CD14-positive monocyte (primary cell): ENCODE measurements around the gene WDR45B. TPM values are rescaled to one million over a fixed set of nuclear protein-coding genes. Genes with fewer than 3 reads are reported as not detected.
A peak's percentile ranks its signal among the peaks of the same experiment; 100 is the strongest.
"Not testable (repeated sequence)": the region's sequence is repeated elsewhere in the genome, so short reads cannot be mapped to it uniquely, and the experiment has no call there.

Experiments
- DNase-seq, 3 donors: peaks; one replicate each; pipeline ENCODE4 v3.0.0-alpha.2; 2011 to 2022
- H2AFZ ChIP-seq: 2 replicates; pipeline ENCODE4 v1.6.0; 2012; ENCODE audit warnings: mild to moderate bottlenecking, low read depth, low read length, inconsistent platforms; ENCODE audit not compliant: insufficient read depth, poor library complexity, severe bottlenecking
- H3K27ac ChIP-seq, 2 donors: 1 replicate in 1 of 2; 2 replicates in 1 of 2; pipeline ENCODE4 v1.5.1; 2012 to 2013; ENCODE audit warnings: low read length in 2 of 2, control low read depth in 1 of 2, inconsistent platforms in 1 of 2, low read depth in 1 of 2, mild to moderate bottlenecking in 1 of 2
- H3K27me3 ChIP-seq, 2 donors: one replicate each; pipeline versions ENCODE4 v1.6.0 to v1.6.1; 2011 to 2013; ENCODE audit warnings: low read length in 2 of 2; ENCODE audit not compliant: control insufficient read depth in 2 of 2, insufficient read depth in 2 of 2
- H3K36me3 ChIP-seq, 2 donors: replicated peaks in 1 of 2; 1 replicate in 1 of 2; 2 replicates in 1 of 2; pipeline versions ENCODE4 v1.5.1 to v1.6.1; 2012 to 2013; ENCODE audit warnings: low read length in 2 of 2, control low read depth in 1 of 2, inconsistent platforms in 1 of 2, mild to moderate bottlenecking in 1 of 2; ENCODE audit not compliant: insufficient read depth in 2 of 2, control insufficient read depth in 1 of 2
- H3K4me1 ChIP-seq, 2 donors: 1 replicate in 1 of 2; 2 replicates in 1 of 2; pipeline versions ENCODE4 v1.5.1 to v1.6.1; 2012 to 2013; ENCODE audit warnings: low read length in 2 of 2, control low read depth in 1 of 2, inconsistent platforms in 1 of 2, mild to moderate bottlenecking in 1 of 2, moderate library complexity in 1 of 2; ENCODE audit not compliant: insufficient read depth in 2 of 2, control insufficient read depth in 1 of 2
- H3K4me2 ChIP-seq: replicated peaks from 2 replicates; pipeline ENCODE3; 2012; ENCODE audit warnings: low read length, moderate library complexity, mild to moderate bottlenecking; ENCODE audit not compliant: poor library complexity, severe bottlenecking; ENCODE audit errors: extremely low read depth
- H3K4me3 ChIP-seq, 3 experiments: fragments of 200-600 bp in 1 of 3; sonication (generic) in 1 of 3; replicated peaks in 1 of 3; 1 replicate in 2 of 3; 2 replicates in 1 of 3; pipeline ENCODE4 v1.5.1; 2011 to 2013; ENCODE audit warnings: low read length in 3 of 3, mild to moderate bottlenecking in 3 of 3, control low read depth in 2 of 3, low read depth in 2 of 3, inconsistent platforms in 1 of 3, moderate library complexity in 1 of 3
- H3K79me2 ChIP-seq: 2 replicates; pipeline ENCODE4 v1.6.0; 2012; ENCODE audit warnings: mild to moderate bottlenecking, control low read depth, inconsistent platforms, low read length, moderate library complexity; ENCODE audit not compliant: insufficient read depth
- H3K9ac ChIP-seq: 2 replicates; pipeline ENCODE4 v1.6.0; 2017; ENCODE audit warnings: low read length, mild to moderate bottlenecking; ENCODE audit not compliant: insufficient read depth, poor library complexity, severe bottlenecking
- H3K9me3 ChIP-seq, 2 donors: replicated peaks in 1 of 2; 1 replicate in 1 of 2; 2 replicates in 1 of 2; pipeline versions ENCODE4 v1.5.1 to v1.6.1; 2012 to 2013; ENCODE audit warnings: low read length in 2 of 2, control low read depth in 1 of 2; ENCODE audit not compliant: control insufficient read depth in 1 of 2, insufficient read depth in 1 of 2
- H4K20me1 ChIP-seq: 2 replicates; pipeline ENCODE4 v1.6.0; 2012; ENCODE audit warnings: mild to moderate bottlenecking, low read length, control low read depth, moderate library complexity; ENCODE audit not compliant: insufficient read depth
- H3K27ac Mint-ChIP-seq, 7 donors: one replicate each; pipeline ENCODE4 v1.8.0; 2020; ENCODE audit warnings: mild to moderate bottlenecking in 7 of 7, mixed read lengths in 7 of 7, moderate library complexity in 6 of 7, inconsistent platforms in 2 of 7
- H3K27me3 Mint-ChIP-seq, 3 donors: one replicate each; pipeline ENCODE4 v1.8.0; 2021 to 2022; ENCODE audit warnings: low read depth in 3 of 3, mild to moderate bottlenecking in 3 of 3, mixed read lengths in 3 of 3, moderate library complexity in 3 of 3, inconsistent platforms in 1 of 3
- H3K36me3 Mint-ChIP-seq, 2 donors: one replicate each; pipeline ENCODE4 v1.8.0; 2020; ENCODE audit warnings: mixed read lengths in 2 of 2, inconsistent platforms in 1 of 2, mild to moderate bottlenecking in 1 of 2
- H3K4me1 Mint-ChIP-seq: one replicate; pipeline ENCODE4 v1.8.0; 2020; ENCODE audit warnings: mild to moderate bottlenecking, mixed read lengths
- H3K4me3 Mint-ChIP-seq, 2 donors: one replicate each; pipeline ENCODE4 v1.8.0; 2020; ENCODE audit warnings: mild to moderate bottlenecking in 2 of 2, mixed read lengths in 2 of 2, moderate library complexity in 1 of 2
- H3K9me3 Mint-ChIP-seq, 7 donors: one replicate each; pipeline ENCODE4 v1.8.0; 2020 to 2022; ENCODE audit warnings: mixed read lengths in 7 of 7, mild to moderate bottlenecking in 6 of 7, moderate library complexity in 6 of 7, inconsistent platforms in 2 of 7
- WGBS: methylation state at CpG from one replicate; pipeline ENCODE4 v1.1.5; 2013; ENCODE audit warnings: missing lambda C conversion rate; ENCODE audit not compliant: insufficient coverage; 5-methylcytosine and 5-hydroxymethylcytosine counted together
- intact Hi-C, 2 donors: fragments of 100-400 bp; cut with micrococcal nuclease; formaldehyde crosslinking; loops; one replicate each; pipeline versions ENCODE4 v1.15.0 to v1.15.1; 2023
- polyA plus RNA-seq, 3 donors: library from polyadenylated mRNA; depleted of rRNA in 1 of 3; unstranded in 2 of 3; stranded (reverse) in 1 of 3; fragments of 300-500 nt in 2 of 3; fragments of >200 nt in 1 of 3; fragmentation: Illumina TruSeq in 2 of 3; gene quantifications; 1 replicate in 2 of 3; 2 replicates in 1 of 3; pipeline ENCODE4 v1.2.3, GENCODE V29; 2012 to 2021
- TF ChIP-seq, protein P1 (sequence below): fragments of 200-600 bp; IDR thresholded peaks from one replicate; pipeline ENCODE4 v1.8.0; 2022; ENCODE audit warnings: antibody characterized with exemption, mild to moderate bottlenecking

The WDR45B gene
- polyA plus RNA-seq, 3 donors = 42.6 to 82.6 (median 60.3) TPM

DNA sequence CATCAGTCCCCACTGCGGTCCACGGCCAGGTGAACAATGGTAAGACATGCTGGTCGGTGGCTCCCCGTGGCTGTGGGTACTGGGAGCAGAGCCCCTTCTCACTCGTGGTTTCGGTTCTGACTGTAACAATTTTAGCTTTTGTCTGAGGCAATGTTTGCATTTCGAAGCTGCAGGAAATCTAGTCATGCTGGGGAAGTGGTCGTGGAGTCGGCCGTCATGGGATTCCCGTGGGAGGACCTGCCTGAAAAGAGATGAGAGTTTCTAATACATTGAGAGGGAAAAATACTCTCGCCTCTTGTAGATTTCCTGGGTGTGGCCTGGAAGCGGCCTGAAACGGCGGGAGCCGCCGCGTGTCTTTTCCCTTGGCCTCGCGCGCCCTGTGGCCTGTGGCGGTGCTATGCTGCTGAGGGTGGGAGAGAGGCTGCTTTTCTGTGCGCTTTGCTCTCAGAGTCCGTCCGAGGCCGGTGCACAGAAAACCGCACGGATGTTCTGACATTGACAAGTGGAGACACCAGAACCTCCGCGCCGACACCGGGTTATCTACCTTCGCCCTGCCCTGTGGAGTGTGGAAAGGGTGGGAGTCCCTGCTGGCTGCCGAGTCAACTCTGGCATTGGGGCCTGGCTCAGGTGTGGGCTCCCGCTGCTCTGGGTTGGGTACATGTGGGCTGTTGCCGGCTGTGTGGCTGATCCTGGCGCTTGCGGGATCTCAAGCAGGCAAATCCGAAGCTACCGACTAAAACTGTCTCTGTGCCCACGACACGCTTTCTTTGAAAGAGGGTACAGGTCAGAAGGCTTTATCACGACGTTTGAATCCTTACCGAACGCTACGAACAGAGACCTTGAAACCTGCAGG lies 60.8 kb downstream of the WDR45B start:
- DNase-seq = peak; percentile 37 to 71 (median 40)
- H3K4me2 ChIP-seq = peak overlapping the region; percentile 35
- H4K20me1 ChIP-seq = no peaks in the 10 kb centered on the region
- no peak overlapping the region for H2AFZ ChIP-seq
- H3K27ac ChIP-seq = peak overlapping the region; percentile 33 to 61
- peaks cover 51 to 64% of the 10 kb centered on the region in 2 donors for H3K36me3 Mint-ChIP-seq
- TF ChIP-seq, protein P1, sequence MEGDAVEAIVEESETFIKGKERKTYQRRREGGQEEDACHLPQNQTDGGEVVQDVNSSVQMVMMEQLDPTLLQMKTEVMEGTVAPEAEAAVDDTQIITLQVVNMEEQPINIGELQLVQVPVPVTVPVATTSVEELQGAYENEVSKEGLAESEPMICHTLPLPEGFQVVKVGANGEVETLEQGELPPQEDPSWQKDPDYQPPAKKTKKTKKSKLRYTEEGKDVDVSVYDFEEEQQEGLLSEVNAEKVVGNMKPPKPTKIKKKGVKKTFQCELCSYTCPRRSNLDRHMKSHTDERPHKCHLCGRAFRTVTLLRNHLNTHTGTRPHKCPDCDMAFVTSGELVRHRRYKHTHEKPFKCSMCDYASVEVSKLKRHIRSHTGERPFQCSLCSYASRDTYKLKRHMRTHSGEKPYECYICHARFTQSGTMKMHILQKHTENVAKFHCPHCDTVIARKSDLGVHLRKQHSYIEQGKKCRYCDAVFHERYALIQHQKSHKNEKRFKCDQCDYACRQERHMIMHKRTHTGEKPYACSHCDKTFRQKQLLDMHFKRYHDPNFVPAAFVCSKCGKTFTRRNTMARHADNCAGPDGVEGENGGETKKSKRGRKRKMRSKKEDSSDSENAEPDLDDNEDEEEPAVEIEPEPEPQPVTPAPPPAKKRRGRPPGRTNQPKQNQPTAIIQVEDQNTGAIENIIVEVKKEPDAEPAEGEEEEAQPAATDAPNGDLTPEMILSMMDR = no peak
- H3K79me2 ChIP-seq = no peaks in the 10 kb centered on the region
- H3K4me3 ChIP-seq = no peak overlapping the region
- peaks cover 19 to 51% of the 10 kb centered on the region in 2 donors for H3K36me3 ChIP-seq
- H3K27ac Mint-ChIP-seq = peak overlapping the region; percentile 73 to 90 (median 84)
- H3K4me3 Mint-ChIP-seq = peak overlapping the region; percentile 27 to 55
- peaks cover 0 to 3% (median 1%) of the 10 kb centered on the region in 3 donors for H3K27me3 Mint-ChIP-seq
- no peaks in the 10 kb centered on the region for H3K9me3 Mint-ChIP-seq
- no peaks in the 10 kb centered on the region for H3K9me3 ChIP-seq
- H3K27me3 ChIP-seq = no peaks in the 10 kb centered on the region
- peaks cover 31% of the 10 kb centered on the region for H3K4me1 Mint-ChIP-seq
- peaks cover 29 to 30% of the 10 kb centered on the region in 2 donors for H3K4me1 ChIP-seq
- 66% methylated on average over 34 of the region's 47 CpGs for WGBS
- H3K9ac ChIP-seq = peak overlapping the region; percentile 1
- intact Hi-C loops = no loop called here

DNA sequence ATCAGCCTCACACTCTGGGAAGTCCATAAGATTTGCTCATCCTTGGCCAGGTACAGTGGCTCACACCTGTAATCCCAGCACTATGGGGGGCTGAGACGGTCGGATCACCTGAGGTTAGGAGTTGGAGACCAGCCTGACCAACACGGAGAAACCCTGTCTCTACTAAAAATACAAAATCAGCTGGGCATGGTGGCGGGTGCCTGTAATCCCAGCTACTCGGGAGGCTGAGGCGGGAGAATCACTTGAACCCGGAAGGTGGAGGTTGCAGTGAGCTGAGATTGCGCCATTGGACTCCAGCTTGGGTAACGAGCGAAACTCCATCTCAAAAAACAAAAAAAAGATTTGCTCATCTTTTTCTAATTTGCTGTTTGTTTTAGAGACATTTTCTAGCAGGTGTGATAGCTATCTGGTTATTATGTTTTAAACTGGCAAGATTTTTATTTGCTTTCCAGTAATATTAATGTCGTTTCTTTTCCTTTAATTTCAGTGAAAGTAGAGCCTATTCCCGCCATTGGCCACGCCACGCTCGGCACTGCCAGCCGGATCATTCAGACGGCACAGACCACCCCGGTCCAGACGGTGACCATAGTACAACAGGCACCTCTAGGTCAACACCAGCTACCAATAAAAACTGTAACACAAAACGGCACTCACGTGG lies 61.5 kb downstream of the WDR45B start:
- no peaks in the 10 kb centered on the region for H4K20me1 ChIP-seq
- TF ChIP-seq, protein P1 = no peak
- no peaks in the 10 kb centered on the region for H3K9me3 Mint-ChIP-seq

DNA sequence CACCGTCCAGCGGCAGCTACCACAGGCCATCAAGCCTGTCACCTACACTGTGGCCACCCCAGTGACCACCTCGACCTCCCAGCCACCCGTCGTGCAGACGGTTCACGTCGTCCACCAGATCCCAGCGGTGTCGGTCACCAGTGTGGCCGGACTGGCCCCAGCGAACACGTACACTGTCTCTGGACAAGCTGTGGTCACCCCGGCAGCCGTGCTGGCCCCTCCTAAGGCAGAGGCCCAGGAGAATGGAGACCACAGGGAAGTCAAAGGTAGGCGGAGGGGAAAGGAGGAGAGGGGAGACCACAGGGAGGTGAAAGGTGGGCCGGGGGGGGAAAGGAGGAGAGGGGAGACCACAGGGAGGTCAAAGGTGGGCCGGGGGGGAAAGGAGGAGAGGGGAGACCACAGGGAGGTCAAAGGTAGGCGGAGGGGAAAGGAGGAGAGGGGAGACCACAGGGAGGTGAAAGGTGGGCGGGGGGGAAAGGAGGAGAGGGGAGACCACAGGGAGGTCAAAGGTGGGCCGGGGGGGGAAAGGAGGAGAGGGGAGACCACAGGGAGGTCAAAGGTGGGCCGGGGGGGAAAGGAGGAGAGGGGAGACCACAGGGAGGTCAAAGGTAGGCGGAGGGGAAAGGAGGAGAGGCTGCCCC lies 62.2 kb downstream of the WDR45B start:
- intact Hi-C loops, H3K79me2 ChIP-seq, DNase-seq, H3K9me3 ChIP-seq, H3K27me3 ChIP-seq, H3K4me3 Mint-ChIP-seq, H3K4me3 ChIP-seq, H3K9ac ChIP-seq, H3K4me2 ChIP-seq, H3K9me3 Mint-ChIP-seq, H4K20me1 ChIP-seq, H3K27me3 Mint-ChIP-seq, H2AFZ ChIP-seq: not testable (repeated sequence)
- Mint-ChIP-seq H3K27ac (peak overlapping the region in 4 of 7 donors; percentile 5 to 80 (median 46)), H3K4me1 (peaks cover 19% of the 10 kb centered on the region), H3K36me3 (peaks cover 61 to 76% of the 10 kb centered on the region in 2 donors)
- H3K36me3 ChIP-seq = peaks cover 24 to 59% of the 10 kb centered on the region in 2 donors
- peak overlapping the region in 1 of 2 donors; percentile 44 for H3K27ac ChIP-seq
- 92% methylated on average over 14 of the region's 23 CpGs for WGBS
- peaks cover 15 to 16% of the 10 kb centered on the region in 2 donors for H3K4me1 ChIP-seq

More for the DNA sequence above, 61.5 kb downstream of the WDR45B start:
- Histone ChIP-seq H2AFZ (no peak overlapping the region), H3K9me3 (no peaks in the 10 kb centered on the region), H3K27ac (peak overlapping the region; percentile 33 to 61), H3K9ac (peak overlapping the region; percentile 1), H3K4me3 (no peak overlapping the region), H3K4me2 (peak overlapping the region; percentile 35), H3K4me1 (peaks cover 22 to 23% of the 10 kb centered on the region in 2 donors), H3K36me3 (peaks cover 24 to 59% of the 10 kb centered on the region in 2 donors), H3K27me3 (no peaks in the 10 kb centered on the region), H3K79me2 (no peaks in the 10 kb centered on the region)
- H3K27ac Mint-ChIP-seq = peak overlapping the region; percentile 73 to 90 (median 84)
- intact Hi-C loops = no loop called here
- peaks cover 59 to 70% of the 10 kb centered on the region in 2 donors for H3K36me3 Mint-ChIP-seq
- WGBS = 86% methylated on average over 11 of the region's 21 CpGs
- H3K4me1 Mint-ChIP-seq = peaks cover 26% of the 10 kb centered on the region
- peaks cover 0 to 2% (median 1%) of the 10 kb centered on the region in 3 donors for H3K27me3 Mint-ChIP-seq
- peak overlapping the region; percentile 27 to 28 for H3K4me3 Mint-ChIP-seq
- no peak for DNase-seq
